Fibroblast of gingiva (primary cell): ENCODE measurements around the gene TMEM45A.
A peak's percentile ranks its signal among the peaks of the same experiment; 100 is the strongest.

ENCODE experiments used
- DNase-seq: peaks from one replicate; pipeline ENCODE4 v3.0.0-alpha.2; 2011; ENCODE audit warnings: low read depth

The TMEM45A gene

GRCh38 chr3:100613721-100614390 lies 121.4 kb downstream of the TMEM45A start:
- no peak for DNase-seq

GRCh38 chr3:100614941-100615340 lies 122.5 kb downstream of the TMEM45A start:
- DNase-seq = no peak

GRCh38 chr3:100615684-100616083 lies 123.3 kb downstream of the TMEM45A start:
- DNase-seq = peak; percentile 14

- DNase-seq = no peak
Observed at GRCh38 chr3:100621251-100621650, 128.8 kb downstream of the TMEM45A start.
